ENCODE results near the gene IMPDH1.

Gene IMPDH1

GRCh38 chr7:128356546-128357216 lies 53.1 kb downstream of the IMPDH1 start:
- H3K4me3 ChIP-seq (ENCODE audit: low read depth, low read length) = no peak overlapping the region
- TF ChIP-seq, protein P1, sequence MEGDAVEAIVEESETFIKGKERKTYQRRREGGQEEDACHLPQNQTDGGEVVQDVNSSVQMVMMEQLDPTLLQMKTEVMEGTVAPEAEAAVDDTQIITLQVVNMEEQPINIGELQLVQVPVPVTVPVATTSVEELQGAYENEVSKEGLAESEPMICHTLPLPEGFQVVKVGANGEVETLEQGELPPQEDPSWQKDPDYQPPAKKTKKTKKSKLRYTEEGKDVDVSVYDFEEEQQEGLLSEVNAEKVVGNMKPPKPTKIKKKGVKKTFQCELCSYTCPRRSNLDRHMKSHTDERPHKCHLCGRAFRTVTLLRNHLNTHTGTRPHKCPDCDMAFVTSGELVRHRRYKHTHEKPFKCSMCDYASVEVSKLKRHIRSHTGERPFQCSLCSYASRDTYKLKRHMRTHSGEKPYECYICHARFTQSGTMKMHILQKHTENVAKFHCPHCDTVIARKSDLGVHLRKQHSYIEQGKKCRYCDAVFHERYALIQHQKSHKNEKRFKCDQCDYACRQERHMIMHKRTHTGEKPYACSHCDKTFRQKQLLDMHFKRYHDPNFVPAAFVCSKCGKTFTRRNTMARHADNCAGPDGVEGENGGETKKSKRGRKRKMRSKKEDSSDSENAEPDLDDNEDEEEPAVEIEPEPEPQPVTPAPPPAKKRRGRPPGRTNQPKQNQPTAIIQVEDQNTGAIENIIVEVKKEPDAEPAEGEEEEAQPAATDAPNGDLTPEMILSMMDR (IDR thresholded peaks at IDR 0.05; ENCODE audit: insufficient read depth, low read depth, low read length, missing control alignments) = no peak
- DNase-seq (ENCODE audit: low read depth) = no peak

- TF ChIP-seq, protein P1 (IDR thresholded peaks at IDR 0.05; ENCODE audit: insufficient read depth, low read depth, low read length, missing control alignments) = no peak
- no peak for DNase-seq (ENCODE audit: low read depth)
- no peak overlapping the region for H3K4me3 ChIP-seq (ENCODE audit: low read depth, low read length)
Observed at GRCh38 chr7:128353610-128354009, 56.2 kb downstream of the IMPDH1 start.

DNA sequence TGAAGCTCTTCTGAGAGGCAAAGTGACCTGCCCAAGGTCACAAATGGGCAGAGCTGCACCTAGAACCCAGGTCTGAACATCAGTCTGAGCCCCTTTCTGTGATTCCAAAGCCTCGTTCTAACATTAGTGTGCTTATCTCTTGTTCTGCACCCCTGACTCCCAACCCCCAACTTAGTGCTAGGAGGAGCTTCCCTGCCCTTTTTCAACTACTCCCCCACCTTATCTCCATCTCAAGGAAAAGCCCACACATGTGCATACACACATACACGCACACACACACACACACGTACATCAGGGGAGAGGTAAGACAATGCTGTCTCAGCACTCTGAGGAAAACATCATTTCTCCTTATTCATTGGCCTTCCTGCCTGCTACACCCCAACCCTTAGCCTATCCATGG lies 56.6 kb downstream of the IMPDH1 start:
- no peak for DNase-seq (ENCODE audit: low read depth)
- no peak overlapping the region for H3K4me3 ChIP-seq (ENCODE audit: low read depth, low read length)
- TF ChIP-seq, protein P1 (IDR thresholded peaks at IDR 0.05; ENCODE audit: insufficient read depth, low read depth, low read length, missing control alignments) = no peak

DNA sequence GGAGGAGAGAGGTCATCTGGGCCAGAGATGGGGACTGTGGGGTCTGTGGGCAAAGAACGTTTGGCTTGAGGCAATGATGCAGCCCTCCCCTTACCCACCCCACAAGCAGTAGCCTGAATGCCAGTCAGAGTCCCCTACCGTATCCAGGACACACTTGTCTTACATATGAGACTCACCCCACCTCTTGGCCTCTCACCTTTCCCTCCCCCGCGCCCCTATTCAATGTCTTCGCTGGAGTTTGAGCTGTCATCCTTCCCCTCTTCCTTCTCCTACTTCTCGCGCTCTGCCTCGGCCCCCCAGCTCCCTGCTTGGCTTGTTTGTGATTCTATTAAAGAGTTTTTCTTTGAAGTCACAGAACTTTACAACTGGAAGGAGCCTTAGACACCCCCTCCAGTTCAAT lies 57.1 kb downstream of the IMPDH1 start:
- H3K4me3 ChIP-seq (ENCODE audit: low read depth, low read length) = no peak overlapping the region

DNA sequence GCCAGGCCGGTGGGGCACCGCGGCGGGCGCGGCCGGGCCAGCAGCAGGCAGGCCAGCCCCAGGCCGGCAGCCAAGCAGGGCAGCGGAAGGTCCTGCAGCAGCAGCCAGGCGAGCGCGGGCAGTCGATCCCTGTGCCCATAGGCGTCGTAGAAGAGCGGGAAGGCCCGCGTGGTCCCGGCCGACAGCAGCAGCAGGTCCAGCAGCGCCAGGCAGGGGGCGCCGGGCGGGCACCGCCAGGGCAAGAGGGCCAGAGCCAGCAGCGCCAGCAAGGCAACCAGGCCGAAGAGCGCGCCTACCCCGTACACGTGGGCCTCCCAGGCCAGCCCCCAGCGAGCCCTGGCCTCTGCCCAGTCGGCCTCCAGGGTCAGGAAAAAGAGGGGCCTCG lies 57.6 kb downstream of the IMPDH1 start:
- TF ChIP-seq, protein P1 (IDR thresholded peaks at IDR 0.05; ENCODE audit: insufficient read depth, low read depth, low read length, missing control alignments) = no peak

More for the DNA sequence above, 57.1 kb downstream of the IMPDH1 start:
- TF ChIP-seq, protein P1 (IDR thresholded peaks at IDR 0.05; ENCODE audit: insufficient read depth, low read depth, low read length, missing control alignments) = no peak
- no peak for DNase-seq (ENCODE audit: low read depth)

GRCh38 chr7:128351296-128352152 lies 58.3 kb downstream of the IMPDH1 start:
- no peak for DNase-seq (ENCODE audit: low read depth)
- TF ChIP-seq, protein P1 (IDR thresholded peaks at IDR 0.05; ENCODE audit: insufficient read depth, low read depth, low read length, missing control alignments) = no peak
- H3K4me3 ChIP-seq (ENCODE audit: low read depth, low read length) = no peak overlapping the region

More for the DNA sequence above, 57.6 kb downstream of the IMPDH1 start:
- no peak overlapping the region for H3K4me3 ChIP-seq (ENCODE audit: low read depth, low read length)
- DNase-seq (ENCODE audit: low read depth) = no peak

Data from GM12865 (cell line).